ENCODE data around the gene ZNF746.

The ZNF746 gene

DNA sequence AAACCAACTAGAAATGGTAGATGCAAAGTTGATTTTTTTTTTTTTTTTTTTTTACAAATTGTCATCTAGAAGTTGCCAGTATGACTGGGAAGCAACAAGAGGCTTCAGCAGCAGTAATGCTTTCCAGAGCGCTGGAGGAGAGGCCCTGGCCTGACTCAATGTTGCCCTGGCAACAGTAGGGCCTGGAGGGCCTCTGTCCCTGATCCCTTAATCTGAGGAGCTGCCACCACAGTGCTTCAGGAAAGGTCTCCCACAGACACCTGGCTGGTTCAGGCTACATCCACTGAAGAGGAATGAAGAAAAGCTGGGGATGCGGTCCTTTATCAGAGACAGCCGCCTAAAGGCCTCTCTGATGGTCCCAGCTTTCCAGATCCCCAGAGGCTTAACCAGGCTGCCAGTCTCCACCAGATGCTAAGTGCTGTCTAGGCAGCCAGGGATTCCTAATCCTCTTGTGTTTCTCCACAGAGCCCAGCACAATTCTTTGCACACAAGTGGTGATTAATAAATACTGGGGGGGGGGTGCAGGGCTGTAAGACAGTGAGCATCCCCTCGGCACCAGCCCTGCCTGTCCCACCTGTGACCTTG lies 70.4 kb downstream of the ZNF746 start:
- H3K4me3 ChIP-seq (ENCODE audit: low read length) = no peak overlapping the region
- TF ChIP-seq, protein P1, sequence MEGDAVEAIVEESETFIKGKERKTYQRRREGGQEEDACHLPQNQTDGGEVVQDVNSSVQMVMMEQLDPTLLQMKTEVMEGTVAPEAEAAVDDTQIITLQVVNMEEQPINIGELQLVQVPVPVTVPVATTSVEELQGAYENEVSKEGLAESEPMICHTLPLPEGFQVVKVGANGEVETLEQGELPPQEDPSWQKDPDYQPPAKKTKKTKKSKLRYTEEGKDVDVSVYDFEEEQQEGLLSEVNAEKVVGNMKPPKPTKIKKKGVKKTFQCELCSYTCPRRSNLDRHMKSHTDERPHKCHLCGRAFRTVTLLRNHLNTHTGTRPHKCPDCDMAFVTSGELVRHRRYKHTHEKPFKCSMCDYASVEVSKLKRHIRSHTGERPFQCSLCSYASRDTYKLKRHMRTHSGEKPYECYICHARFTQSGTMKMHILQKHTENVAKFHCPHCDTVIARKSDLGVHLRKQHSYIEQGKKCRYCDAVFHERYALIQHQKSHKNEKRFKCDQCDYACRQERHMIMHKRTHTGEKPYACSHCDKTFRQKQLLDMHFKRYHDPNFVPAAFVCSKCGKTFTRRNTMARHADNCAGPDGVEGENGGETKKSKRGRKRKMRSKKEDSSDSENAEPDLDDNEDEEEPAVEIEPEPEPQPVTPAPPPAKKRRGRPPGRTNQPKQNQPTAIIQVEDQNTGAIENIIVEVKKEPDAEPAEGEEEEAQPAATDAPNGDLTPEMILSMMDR (conservative IDR thresholded peaks at IDR 0.05; ENCODE audit: low read depth, low read length) = no peak
- no peak for DNase-seq (ENCODE audit: low read depth)

DNA sequence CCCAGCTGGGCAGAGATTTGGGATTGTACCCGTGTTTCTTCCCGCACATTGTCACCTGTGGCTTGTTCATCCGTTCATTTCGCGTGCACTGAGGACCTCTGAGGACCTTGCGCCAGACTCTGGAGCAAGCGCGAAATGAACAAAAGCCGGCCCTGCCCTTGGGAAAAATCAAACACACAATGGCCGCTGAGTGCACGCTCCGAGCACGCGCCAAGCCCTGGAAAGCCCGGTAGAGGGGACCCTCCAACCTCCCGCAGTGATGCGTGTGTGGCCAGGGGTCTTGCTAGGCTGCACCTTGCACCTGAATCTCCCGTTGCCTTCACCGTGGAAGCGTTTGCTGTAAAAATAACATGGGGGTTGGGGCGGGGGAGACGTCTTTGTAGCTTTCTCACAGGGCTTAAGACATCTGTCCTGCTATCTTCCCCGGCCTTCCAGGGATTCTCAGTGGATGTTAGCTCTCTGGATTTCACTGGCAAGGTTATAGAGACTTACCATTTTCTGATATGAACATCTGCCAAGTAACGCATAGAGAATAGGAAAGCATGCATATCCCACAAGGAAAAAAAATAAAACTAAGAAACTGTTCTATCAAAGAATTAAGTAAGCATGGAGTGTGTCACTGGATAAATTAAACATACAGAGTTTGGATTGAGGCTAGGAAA lies 74.0 kb downstream of the ZNF746 start:
- DNase-seq (ENCODE audit: low read depth) = no peak
- H3K4me3 ChIP-seq (ENCODE audit: low read length) = peak overlapping the region; percentile 47
- TF ChIP-seq, protein P1 (conservative IDR thresholded peaks at IDR 0.05; ENCODE audit: low read depth, low read length) = no peak

DNA sequence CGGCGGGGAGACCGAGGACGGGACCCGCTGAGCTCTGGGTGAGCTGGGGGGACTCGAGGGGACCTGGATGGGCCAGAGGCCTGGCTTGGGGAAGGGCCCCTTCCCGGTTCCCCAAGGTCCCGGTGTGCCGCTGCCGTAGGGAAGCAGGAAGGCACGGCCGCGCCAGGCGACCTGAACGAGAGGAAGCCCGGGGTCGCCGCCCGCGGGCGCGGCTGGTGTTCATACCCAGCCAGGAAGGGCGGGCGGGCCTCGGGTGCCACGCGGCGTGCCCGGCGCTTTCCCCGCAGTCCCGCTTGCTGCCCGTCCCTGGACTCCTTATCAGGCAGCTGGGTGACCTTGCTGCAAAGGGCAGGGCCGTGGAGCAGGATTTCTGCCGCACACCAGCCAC lies 74.7 kb downstream of the ZNF746 start:
- H3K4me3 ChIP-seq (ENCODE audit: low read length) = peak overlapping the region; percentile 47
- TF ChIP-seq, protein P1 (conservative IDR thresholded peaks at IDR 0.05; ENCODE audit: low read depth, low read length) = no peak
- no peak for DNase-seq (ENCODE audit: low read depth)
